Progenitor cell of endocrine pancreas (in vitro differentiated cells): ENCODE data around the gene EML3. TPM values are rescaled to one million over a fixed set of nuclear protein-coding genes. Genes with fewer than 3 reads are reported as not detected.

Experiments used
- DNase-seq: peaks from one replicate; pipeline ENCODE4 v3.0.0; 2021; ENCODE audit warnings: low spot score; ENCODE audit not compliant: unreplicated experiment
- H3K27ac Mint-ChIP-seq: 2 replicates; pipeline ENCODE4 v1.8.0; 2021; ENCODE audit warnings: mild to moderate bottlenecking, moderate library complexity, mixed read lengths
- H3K27me3 Mint-ChIP-seq: 2 replicates; pipeline ENCODE4 v1.8.0; 2021; ENCODE audit warnings: mixed read lengths
- H3K36me3 Mint-ChIP-seq: 2 replicates; pipeline ENCODE4 v1.8.0; 2022; ENCODE audit warnings: mixed read lengths; ENCODE audit not compliant: insufficient read depth
- H3K4me1 Mint-ChIP-seq: 2 replicates; pipeline ENCODE4 v1.8.0; 2021; ENCODE audit warnings: low read depth, mixed read lengths
- H3K4me3 Mint-ChIP-seq: 2 replicates; pipeline ENCODE4 v1.8.0; 2021; ENCODE audit warnings: low read depth, mild to moderate bottlenecking, moderate library complexity, mixed read lengths
- H3K9me3 Mint-ChIP-seq: 2 replicates; pipeline ENCODE4 v1.8.0; 2021; ENCODE audit warnings: low read depth, mixed read lengths
- total RNA-seq: library from RNA; stranded (reverse); gene quantifications from 2 replicates; pipeline ENCODE4 v1.2.1, GENCODE V29; 2021
- TF ChIP-seq, protein P1 (sequence below): fragments of 200-600 bp; sonication (generic); IDR thresholded peaks from one replicate; pipeline ENCODE4 v1.5.0; 2021; ENCODE audit warnings: antibody characterized with exemption, mild to moderate bottlenecking; ENCODE audit not compliant: unreplicated experiment

Gene EML3
- total RNA-seq, 1 donor from 2014 or later = 42.7 TPM

- DNase-seq = no peak
- H3K9me3 Mint-ChIP-seq = no peaks in the 10 kb centered on the region
- H3K4me3 Mint-ChIP-seq = no peak overlapping the region
- H3K4me1 Mint-ChIP-seq = no peaks in the 10 kb centered on the region
- TF ChIP-seq, protein P1, sequence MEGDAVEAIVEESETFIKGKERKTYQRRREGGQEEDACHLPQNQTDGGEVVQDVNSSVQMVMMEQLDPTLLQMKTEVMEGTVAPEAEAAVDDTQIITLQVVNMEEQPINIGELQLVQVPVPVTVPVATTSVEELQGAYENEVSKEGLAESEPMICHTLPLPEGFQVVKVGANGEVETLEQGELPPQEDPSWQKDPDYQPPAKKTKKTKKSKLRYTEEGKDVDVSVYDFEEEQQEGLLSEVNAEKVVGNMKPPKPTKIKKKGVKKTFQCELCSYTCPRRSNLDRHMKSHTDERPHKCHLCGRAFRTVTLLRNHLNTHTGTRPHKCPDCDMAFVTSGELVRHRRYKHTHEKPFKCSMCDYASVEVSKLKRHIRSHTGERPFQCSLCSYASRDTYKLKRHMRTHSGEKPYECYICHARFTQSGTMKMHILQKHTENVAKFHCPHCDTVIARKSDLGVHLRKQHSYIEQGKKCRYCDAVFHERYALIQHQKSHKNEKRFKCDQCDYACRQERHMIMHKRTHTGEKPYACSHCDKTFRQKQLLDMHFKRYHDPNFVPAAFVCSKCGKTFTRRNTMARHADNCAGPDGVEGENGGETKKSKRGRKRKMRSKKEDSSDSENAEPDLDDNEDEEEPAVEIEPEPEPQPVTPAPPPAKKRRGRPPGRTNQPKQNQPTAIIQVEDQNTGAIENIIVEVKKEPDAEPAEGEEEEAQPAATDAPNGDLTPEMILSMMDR = no peak
- no peaks in the 10 kb centered on the region for H3K27me3 Mint-ChIP-seq
- H3K36me3 Mint-ChIP-seq = peaks cover 13% of the 10 kb centered on the region
- no peak overlapping the region for H3K27ac Mint-ChIP-seq
These were observed 31.4 kb downstream of the EML3 start for GRCh38 chr11:62580959-62581715.

GRCh38 chr11:62579252-62579651, 33.3 kb downstream of the EML3 start:
- TF ChIP-seq, protein P1 = no peak
- H3K27me3 Mint-ChIP-seq = no peaks in the 10 kb centered on the region
- DNase-seq = no peak
- no peak overlapping the region for H3K4me3 Mint-ChIP-seq
- H3K36me3 Mint-ChIP-seq = peaks cover 13% of the 10 kb centered on the region
- H3K4me1 Mint-ChIP-seq = peaks cover 7% of the 10 kb centered on the region
- H3K27ac Mint-ChIP-seq = no peak overlapping the region
- H3K9me3 Mint-ChIP-seq = no peaks in the 10 kb centered on the region

DNA sequence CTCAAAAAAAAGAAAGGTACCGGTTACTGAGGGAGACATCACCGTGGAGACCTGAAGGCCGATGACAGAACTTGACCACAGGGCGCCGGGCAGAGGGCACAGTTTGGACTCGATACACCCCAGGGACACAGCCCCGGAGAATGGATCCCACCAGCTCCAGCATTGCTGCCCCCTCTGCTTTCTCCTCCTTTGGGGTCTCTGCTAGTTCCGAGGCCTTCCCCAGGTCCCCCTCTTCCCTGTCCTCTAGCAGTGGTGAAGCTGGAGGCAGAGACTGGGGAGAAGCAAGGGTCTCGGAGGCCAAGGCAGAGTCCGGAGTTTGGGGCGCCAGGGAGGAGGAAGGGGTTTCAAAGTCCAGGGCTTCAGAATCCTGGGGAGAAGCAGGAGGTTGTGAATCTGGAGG, 34.0 kb downstream of the EML3 start:
- TF ChIP-seq, protein P1 = no peak
- Mint-ChIP-seq H3K27me3 (no peaks in the 10 kb centered on the region), H3K27ac (no peak overlapping the region), H3K4me1 (peaks cover 12% of the 10 kb centered on the region), H3K36me3 (peaks cover 10% of the 10 kb centered on the region), H3K9me3 (no peaks in the 10 kb centered on the region), H3K4me3 (no peak overlapping the region)
- no peak for DNase-seq

DNA sequence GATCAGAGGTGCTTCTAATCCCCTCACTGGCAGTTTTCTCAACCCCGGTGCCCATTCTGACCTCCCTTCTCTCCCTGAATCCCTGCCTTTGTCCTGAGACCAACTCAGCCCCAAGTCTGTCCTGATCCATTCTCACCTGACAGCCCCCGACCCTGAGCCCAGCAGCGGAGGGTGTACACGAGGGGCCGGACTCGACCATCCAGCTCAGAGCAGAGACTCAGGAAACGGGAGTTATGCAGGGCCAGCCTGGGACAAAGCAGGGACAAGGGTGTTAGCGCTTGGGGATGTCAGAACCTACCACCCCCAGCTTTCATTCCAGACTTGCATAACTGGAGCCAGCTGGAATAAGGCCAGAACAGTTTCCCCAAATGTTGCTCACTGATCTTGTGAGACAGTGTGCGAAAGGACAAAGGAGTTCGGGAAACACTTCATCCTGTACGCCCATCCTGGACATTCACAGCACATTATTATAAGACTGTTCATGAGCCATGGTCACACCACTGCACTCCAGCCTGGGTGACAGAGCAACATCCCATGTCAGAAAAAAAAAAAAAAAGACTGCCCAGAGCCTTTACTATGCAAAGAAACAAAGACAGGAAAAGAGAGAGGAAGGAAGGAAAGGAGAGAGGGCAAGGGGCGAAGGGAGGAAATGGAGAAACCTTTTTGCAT, 35.4 kb downstream of the EML3 start:
- Mint-ChIP-seq H3K36me3 (peaks cover 18% of the 10 kb centered on the region), H3K4me1 (peaks cover 23% of the 10 kb centered on the region), H3K4me3 (no peak overlapping the region), H3K27ac (no peak overlapping the region), H3K9me3 (no peaks in the 10 kb centered on the region), H3K27me3 (no peaks in the 10 kb centered on the region)
- TF ChIP-seq, protein P1 = no peak
- no peak for DNase-seq

DNA sequence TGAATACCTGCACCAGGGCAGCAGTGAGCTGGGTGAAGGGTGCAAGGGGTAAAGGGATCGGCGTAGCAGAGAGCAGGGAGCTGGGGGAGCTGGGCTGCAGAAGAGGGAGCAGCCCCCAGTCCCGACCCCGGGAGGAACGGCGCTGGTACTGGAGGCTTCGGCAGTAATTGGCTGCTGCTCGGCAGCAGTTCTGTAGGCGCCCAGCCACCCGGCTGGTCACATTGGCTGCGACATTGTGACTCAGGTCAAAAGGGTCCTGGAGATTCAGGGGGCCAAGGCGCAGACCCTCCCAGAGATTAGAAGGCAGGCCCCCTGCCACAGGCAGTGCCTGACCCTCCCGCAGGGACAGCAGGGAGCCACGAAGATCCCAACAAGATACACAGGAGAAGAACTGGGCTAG, 36.7 kb downstream of the EML3 start:
- no peak for DNase-seq
- no peaks in the 10 kb centered on the region for H3K9me3 Mint-ChIP-seq
- peak overlapping the region; percentile 52 for H3K4me3 Mint-ChIP-seq
- peak overlapping the region; percentile 83 for H3K27ac Mint-ChIP-seq
- no peaks in the 10 kb centered on the region for H3K27me3 Mint-ChIP-seq
- H3K4me1 Mint-ChIP-seq = peaks cover 32% of the 10 kb centered on the region
- TF ChIP-seq, protein P1 = no peak
- peaks cover 23% of the 10 kb centered on the region for H3K36me3 Mint-ChIP-seq
